GM19395 (cell line): ENCODE measurements around the gene GFOD2.

ENCODE experiments used
- ATAC-seq: cut with Tn5 transposase; IDR thresholded peaks from one replicate; pipeline ENCODE4 v1.9.1; 2021; ENCODE audit warnings: mild to moderate bottlenecking, moderate library complexity; ENCODE audit not compliant: unreplicated experiment

The GFOD2 gene

GRCh38 chr16:67733734-67734470, 14.8 kb upstream of the GFOD2 start:
- ATAC-seq = no peak

DNA sequence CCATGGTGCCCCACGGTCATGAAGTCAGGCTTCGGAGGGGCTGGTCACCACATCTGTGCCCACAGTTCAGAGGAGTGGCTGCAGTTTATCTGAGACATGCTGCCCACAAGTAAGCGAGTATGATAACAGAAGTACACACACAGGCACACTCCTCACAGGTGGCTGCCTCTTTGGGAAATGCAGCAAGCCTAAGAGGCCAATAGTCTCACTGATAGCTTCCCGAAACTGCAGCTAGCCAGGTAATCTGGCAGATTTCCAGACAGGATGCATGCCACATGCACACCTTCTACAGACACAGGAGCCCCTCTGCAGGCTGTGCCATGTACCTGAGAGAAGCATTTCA, 12.6 kb upstream of the GFOD2 start:
- ATAC-seq = no peak

- no peak for ATAC-seq
Measured at GRCh38 chr16:67731071-67731752, 12.1 kb upstream of the GFOD2 start.

DNA sequence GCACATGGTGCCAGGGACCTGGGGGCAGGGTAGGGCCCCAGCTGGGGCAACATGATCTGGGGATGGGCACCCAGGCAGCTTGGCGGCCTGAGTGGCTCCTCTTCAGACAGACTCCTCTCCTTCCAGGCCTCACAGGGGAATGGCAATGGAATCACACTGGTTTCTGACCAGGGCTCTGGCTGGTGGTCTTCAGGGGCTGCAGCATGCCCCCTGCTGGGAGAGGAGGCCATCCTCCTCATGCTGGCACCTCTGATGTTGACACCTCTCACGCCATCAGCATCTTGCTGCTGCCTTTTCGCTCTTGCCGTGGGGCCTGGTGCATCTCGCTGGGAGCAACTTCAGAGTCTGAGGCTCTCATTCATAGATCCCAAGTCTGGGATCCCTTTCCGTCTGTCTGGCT, 11.2 kb upstream of the GFOD2 start:
- no peak for ATAC-seq

DNA sequence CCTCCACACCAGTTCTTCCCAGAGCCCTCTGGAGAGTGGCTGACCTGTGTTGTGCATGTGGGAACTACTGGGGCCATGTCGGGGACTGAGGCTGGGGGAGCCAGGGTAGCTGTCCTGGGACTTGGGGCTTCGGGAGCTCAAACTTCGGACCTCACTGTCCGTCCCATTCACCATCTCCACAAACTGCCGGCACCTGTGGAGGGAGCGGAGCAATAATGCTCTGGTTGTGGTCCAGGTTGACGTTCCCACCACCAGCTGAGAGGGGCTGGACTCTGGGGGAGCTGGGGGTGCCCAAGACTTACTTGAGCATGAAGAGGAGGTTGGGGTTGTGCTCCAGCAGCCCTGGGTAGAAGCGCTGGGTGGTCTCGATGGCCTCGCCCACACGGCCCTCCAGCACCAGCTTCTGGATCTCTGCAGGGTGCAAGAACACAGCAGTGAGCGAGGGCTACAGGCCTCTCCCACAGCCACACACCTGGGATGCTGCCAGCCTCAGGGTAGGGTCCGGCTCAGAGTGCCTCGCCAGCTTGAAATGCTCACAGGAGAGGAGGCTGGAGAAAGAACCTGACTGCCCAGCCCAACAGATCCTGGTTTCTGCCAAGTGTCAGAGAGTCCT, 10.6 kb upstream of the GFOD2 start:
- ATAC-seq = no peak

DNA sequence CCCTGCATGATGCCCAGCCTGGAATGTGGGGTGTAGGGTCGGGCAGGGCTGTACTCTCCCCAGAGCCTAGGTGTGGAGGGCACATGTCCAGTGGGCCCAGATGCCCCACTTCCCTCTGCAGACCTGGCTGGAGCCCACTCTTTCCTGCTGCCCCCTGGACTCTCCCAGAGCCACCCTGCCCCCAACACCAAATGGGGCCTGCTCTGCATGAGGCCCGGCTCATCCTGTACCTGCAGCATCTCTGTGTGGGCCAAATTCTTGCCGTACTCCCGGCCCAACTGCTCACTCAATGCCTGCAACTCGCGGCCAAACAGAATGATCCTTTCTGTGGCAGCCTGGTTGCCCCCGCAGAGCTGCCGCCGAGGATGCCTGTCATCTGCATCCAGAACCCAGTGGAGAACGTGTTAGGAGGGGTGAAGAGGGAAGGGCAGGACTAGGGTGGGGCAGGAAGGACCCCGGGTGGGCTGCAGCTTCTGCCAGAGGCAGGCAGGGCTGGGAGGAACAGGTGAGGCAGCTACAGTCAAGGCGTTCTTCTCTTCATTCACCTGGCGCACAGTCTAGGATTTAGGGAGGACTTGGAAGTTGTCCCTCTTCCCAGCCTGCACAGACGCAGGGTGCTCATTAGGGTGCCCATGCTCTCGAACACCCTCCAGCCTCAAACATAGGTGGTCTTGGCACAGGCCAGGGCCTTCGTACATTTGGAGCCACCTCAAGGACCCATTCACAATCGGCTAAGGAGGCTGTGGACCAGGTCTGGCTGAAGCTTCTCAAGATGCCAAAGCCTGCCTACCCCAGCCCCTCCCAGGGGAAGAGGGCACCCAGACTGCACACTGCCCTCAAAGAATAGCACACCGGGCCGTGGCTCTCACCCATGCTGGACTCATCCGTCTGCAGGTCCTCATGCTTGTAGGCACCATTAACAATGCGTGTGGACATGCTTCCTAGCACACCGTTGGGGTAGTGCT, 8.7 kb upstream of the GFOD2 start:
- ATAC-seq = no peak

- ATAC-seq = no peak
Measured at GRCh38 chr16:67726106-67727034, 7.3 kb upstream of the GFOD2 start.

- ATAC-seq = no peak
Measured at GRCh38 chr16:67723911-67724305, 4.8 kb upstream of the GFOD2 start.

GRCh38 chr16:67723151-67723910, 4.2 kb upstream of the GFOD2 start:
- no peak for ATAC-seq

- no peak for ATAC-seq
Measured at GRCh38 chr16:67720236-67720635, 1.1 kb upstream of the GFOD2 start.

GRCh38 chr16:67719778-67720144, 645 bp upstream of the GFOD2 start:
- ATAC-seq = peak; percentile 30

DNA sequence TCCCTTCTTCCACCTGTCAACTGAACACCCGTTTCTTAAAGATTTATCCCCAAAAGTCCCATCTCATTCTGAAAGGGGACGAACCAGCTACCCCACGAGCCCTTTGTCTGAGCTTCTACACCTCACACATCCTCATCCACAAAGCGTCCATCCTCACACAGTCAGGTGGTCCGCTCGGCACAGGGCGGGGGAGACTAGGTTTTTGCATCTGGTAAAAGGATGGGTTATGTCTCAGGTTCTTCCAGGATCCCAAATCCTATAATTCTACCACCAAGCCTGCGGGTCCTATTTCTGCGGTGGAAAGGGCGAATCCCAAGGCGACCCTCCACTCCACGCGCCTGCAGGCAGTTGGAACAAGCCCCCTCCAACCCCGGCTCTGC, 458 bp downstream of the GFOD2 start:
- no peak for ATAC-seq

DNA sequence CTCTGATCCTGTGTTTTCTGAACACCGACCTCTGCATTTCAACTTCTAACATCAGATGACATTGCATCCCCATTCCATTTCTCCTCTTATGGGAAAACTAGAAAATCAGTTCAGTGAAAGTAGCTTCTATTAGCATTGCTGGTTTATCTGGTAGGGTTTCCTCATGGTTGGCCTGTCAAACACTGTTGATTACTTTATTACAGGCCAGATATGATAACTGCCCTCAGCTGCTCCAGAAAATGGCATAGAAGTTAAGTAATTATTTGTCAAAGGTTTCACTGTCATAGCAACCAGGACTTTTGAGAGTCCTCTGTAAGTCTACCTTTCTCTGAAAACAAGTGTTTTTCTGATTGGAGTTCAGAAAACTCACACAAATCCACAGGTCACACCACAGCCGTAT, 3.0 kb downstream of the GFOD2 start:
- ATAC-seq = no peak

DNA sequence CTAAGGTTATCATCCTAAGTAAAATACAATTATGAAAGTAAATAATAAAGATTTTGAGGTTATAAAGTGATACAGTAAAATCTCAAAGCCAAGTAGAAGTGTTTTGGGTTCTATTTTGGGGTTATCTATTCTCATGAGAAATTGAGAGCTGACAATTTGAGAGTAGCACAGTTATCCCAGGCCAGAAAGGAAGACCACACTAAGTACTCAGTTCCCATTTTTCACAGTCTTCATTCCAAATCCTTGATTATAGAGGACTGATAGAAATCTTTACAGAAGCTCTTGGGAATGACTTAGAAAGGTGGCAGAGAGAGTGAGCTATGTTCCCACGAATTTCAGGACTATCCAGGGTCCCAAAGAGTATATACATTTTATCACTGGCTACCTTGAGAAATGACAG, 4.6 kb downstream of the GFOD2 start:
- ATAC-seq = no peak

DNA sequence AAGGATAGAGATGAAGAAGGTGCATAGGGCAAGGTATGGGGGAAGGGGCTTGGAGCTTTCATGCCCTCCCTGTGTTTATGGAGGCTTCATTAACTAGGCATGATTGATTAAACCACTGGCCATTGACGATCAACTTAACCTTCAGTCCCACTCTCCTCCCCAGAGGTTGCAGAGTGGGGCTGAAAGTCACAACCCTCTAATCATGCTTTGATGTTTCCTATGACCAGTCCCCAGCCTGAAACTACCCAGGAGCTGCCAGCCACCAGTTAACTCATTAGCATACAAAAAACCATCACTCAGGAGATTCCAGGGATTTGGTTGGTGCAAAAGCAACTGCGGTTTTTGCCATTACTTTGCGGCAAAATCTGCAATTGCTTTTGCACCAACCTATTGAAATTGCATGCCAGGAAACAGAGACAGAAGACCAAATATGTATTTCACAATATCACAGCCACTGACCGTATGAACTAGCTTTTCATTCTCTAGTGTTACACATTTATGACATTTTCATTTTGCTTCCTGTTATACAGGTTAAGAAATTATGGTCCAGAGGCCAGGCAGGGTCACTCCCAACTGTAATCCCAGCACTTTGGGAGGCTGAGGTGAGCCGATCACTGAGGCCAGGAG, 5.4 kb downstream of the GFOD2 start:
- ATAC-seq = no peak

DNA sequence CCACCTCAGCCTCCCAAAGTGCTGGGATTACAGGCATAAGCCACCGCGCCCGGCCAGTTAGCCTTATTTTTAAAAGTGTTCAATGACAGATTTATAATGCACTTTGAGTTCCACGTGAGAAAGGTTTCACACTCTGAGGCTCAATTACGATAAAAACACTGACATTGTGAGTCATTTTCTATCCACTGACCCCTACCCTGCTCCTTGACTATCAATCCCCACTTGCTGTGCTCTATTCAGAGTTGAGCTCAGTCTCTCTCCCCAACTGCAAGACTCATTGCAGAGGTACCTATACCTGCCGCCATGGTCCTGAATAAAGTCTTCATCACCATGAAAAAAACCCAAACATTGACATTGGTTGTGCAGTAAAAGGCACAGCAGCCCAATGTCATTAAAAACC, 8.5 kb downstream of the GFOD2 start:
- no peak for ATAC-seq

DNA sequence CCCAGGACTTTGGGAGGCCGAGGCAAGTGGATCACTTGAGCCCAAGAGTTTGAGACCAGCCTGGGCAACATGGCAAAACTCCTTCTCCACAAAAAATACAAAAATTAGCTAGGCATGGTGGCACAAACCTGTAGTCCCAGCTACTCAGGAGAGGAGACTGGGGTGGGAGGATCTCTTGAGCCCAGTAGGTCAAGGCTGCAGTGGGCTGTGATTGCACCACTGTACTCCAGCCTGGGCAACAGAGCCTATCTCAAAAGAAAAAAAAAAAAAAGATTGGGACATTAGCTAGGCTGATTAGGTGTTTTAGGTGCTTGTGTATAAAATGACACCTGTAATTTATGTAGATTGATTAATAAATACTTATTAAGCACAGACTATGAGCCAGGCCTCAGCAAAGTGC, 10.1 kb downstream of the GFOD2 start:
- no peak for ATAC-seq

- ATAC-seq = no peak
Measured at GRCh38 chr16:67708368-67708771, 10.7 kb downstream of the GFOD2 start.

- no peak for ATAC-seq
Measured at GRCh38 chr16:67707790-67708189, 11.3 kb downstream of the GFOD2 start.
